Hepatocyte (in vitro differentiated cells): Measurements from ENCODE around the gene ATG13. TPM values are rescaled to one million over a fixed set of nuclear protein-coding genes. Genes with fewer than 3 reads are reported as not detected.

Experiments
- DNase-seq: peaks from one replicate; pipeline ENCODE4 v3.0.0-alpha.2; 2016; ENCODE audit warnings: low spot score
- H2AFZ ChIP-seq: fragments of 200-600 bp; sonication (generic); 2 replicates; pipeline ENCODE4 v1.6.0; 2016; ENCODE audit warnings: antibody characterized with exemption, mild to moderate bottlenecking
- H3K27ac ChIP-seq: fragments of 200-600 bp; sonication (generic); 2 replicates; pipeline ENCODE4 v1.5.1; 2016; ENCODE audit warnings: mild to moderate bottlenecking
- H3K27me3 ChIP-seq: fragments of 200-600 bp; sonication (generic); 2 replicates; pipeline ENCODE4 v1.6.1; 2016
- H3K36me3 ChIP-seq: fragments of 200-600 bp; sonication (generic); replicated peaks from 2 replicates; pipeline ENCODE4 v1.5.1; 2016; ENCODE audit warnings: low read depth; ENCODE audit not compliant: insufficient read depth
- H3K4me1 ChIP-seq: fragments of 200-600 bp; sonication (generic); 2 replicates; pipeline ENCODE4 v1.5.1; 2016; ENCODE audit warnings: mild to moderate bottlenecking, moderate library complexity; ENCODE audit not compliant: insufficient read depth
- H3K4me2 ChIP-seq: fragments of 200-600 bp; sonication (generic); 2 replicates; pipeline ENCODE4 v1.6.0; 2016
- H3K4me3 ChIP-seq: fragments of 200-600 bp; sonication (generic); 2 replicates; pipeline ENCODE4 v1.5.1; 2016; ENCODE audit warnings: mild to moderate bottlenecking
- H3K79me2 ChIP-seq: fragments of 200-600 bp; sonication (generic); 2 replicates; pipeline ENCODE4 v1.6.0; 2017; ENCODE audit warnings: mild to moderate bottlenecking
- H3K9me2 ChIP-seq: fragments of 200-600 bp; sonication (generic); replicated peaks from 2 replicates; pipeline ENCODE4 v1.6.0; 2017; ENCODE audit warnings: mild to moderate bottlenecking; ENCODE audit not compliant: insufficient read depth
- H3K9me3 ChIP-seq: fragments of 200-600 bp; sonication (generic); 2 replicates; pipeline ENCODE4 v1.5.1; 2016; ENCODE audit warnings: low read depth, mild to moderate bottlenecking
- H4K20me1 ChIP-seq: fragments of 200-600 bp; sonication (generic); 2 replicates; pipeline ENCODE4 v1.6.0; 2016; ENCODE audit warnings: mild to moderate bottlenecking; ENCODE audit not compliant: insufficient read depth, poor library complexity, severe bottlenecking
- EZH2 ChIP-seq: fragments of 200-600 bp; sonication (generic); IDR thresholded peaks from 2 replicates; pipeline ENCODE4 v1.6.1; 2016; ENCODE audit warnings: antibody characterized with exemption, mild to moderate bottlenecking, borderline replicate concordance
- EZH2phosphoT487 ChIP-seq: fragments of 200-600 bp; sonication (generic); IDR thresholded peaks from one replicate; pipeline ENCODE4 v1.6.1; 2018; ENCODE audit warnings: antibody characterized with exemption, mild to moderate bottlenecking, low read depth, moderate library complexity; ENCODE audit not compliant: unreplicated experiment, severe bottlenecking
- WGBS: methylation state at CpG from one replicate; pipeline ENCODE4 v1.1.6; 2016; ENCODE audit warnings: low lambda C conversion rate; ENCODE audit errors: missing lambda C conversion rate; 5-methylcytosine and 5-hydroxymethylcytosine counted together
- polyA plus RNA-seq: library from polyadenylated mRNA; unstranded; fragments of >200 nt; fragmentation: Nextera tagmentation; extraction: Ambion mirVana; gene quantifications from 2 replicates; pipeline ENCODE4 v1.2.1, GENCODE V29; 2016
- total RNA-seq: library from RNA; depleted of rRNA; stranded (reverse); fragments of >200 nt; gene quantifications from 2 replicates; pipeline ENCODE4 v1.2.3, GENCODE V29; 2014
- TF ChIP-seq, protein P1 (sequence below): fragments of 200-600 bp; sonication (generic); IDR thresholded peaks from 2 replicates; pipeline ENCODE4 v1.5.1; 2016; ENCODE audit warnings: antibody characterized with exemption, mild to moderate bottlenecking; ENCODE audit not compliant: poor library complexity

Gene ATG13
- total and polyA plus RNA-seq, 2 experiments from 2014 or later = 50.9 to 60.8 TPM

- Histone ChIP-seq H4K20me1 (no peaks in the 10 kb centered on the region), H3K79me2 (peaks cover 41% of the 10 kb centered on the region), H3K27me3 (no peaks in the 10 kb centered on the region), H3K4me1 (peaks cover 8% of the 10 kb centered on the region), H3K9me2 (no peaks in the 10 kb centered on the region), H3K9me3 (no peaks in the 10 kb centered on the region), H2AFZ (no peak overlapping the region), H3K4me3 (no peak overlapping the region), H3K27ac (no peak overlapping the region), H3K4me2 (no peak overlapping the region), H3K36me3 (no peaks in the 10 kb centered on the region)
- TF ChIP-seq, protein P1, sequence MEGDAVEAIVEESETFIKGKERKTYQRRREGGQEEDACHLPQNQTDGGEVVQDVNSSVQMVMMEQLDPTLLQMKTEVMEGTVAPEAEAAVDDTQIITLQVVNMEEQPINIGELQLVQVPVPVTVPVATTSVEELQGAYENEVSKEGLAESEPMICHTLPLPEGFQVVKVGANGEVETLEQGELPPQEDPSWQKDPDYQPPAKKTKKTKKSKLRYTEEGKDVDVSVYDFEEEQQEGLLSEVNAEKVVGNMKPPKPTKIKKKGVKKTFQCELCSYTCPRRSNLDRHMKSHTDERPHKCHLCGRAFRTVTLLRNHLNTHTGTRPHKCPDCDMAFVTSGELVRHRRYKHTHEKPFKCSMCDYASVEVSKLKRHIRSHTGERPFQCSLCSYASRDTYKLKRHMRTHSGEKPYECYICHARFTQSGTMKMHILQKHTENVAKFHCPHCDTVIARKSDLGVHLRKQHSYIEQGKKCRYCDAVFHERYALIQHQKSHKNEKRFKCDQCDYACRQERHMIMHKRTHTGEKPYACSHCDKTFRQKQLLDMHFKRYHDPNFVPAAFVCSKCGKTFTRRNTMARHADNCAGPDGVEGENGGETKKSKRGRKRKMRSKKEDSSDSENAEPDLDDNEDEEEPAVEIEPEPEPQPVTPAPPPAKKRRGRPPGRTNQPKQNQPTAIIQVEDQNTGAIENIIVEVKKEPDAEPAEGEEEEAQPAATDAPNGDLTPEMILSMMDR = no peak
- TF ChIP-seq EZH2phosphoT487 = no peak
- no peak for TF ChIP-seq EZH2
- 95% methylated on average over 5 of the region's 5 CpGs for WGBS
- DNase-seq = no peak
These were observed 20.2 kb downstream of the ATG13 start for GRCh38 chr11:46637546-46637945.

DNA sequence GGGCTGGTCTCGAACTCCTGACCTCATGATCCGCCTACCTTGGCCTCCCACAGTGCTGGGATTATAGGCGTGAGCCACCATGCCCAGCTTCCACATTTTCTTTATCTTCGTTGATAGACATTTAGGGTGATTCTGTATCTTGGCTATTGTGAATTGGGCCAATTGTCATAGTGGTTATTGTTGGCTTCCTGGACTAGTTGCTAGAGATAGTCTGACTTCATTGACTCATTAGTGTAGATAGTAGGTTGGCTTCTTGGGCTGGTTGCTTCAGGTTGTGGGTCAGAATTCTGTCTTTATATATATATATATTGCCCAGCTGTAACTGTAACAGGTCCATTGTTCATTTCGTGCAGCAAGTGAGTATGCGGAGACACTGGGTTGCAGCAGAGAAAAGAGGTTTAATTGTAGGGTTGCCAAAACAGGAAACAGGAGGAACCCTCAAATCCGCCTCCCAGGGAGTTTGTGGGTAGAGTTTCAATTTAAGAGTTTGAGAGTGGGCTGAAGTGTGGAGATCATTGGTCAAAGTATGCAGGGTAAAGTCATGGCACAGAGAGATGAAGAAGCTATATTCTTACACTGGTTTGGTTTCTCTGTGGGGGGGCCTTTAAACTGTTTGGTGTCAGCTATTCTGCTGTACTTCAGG, 22.0 kb downstream of the ATG13 start:
- DNase-seq = no peak
- Histone ChIP-seq H4K20me1 (no peaks in the 10 kb centered on the region), H3K79me2 (peaks cover 47% of the 10 kb centered on the region), H3K27ac (peak overlapping the region; percentile 84), H3K4me2 (peak overlapping the region; percentile 46), H3K4me1 (peaks cover 8% of the 10 kb centered on the region), H3K9me2 (no peaks in the 10 kb centered on the region), H3K27me3 (no peaks in the 10 kb centered on the region), H3K9me3 (no peaks in the 10 kb centered on the region), H3K4me3 (no peak overlapping the region), H3K36me3 (no peaks in the 10 kb centered on the region), H2AFZ (no peak overlapping the region)
- no peak for TF ChIP-seq EZH2phosphoT487
- TF ChIP-seq, protein P1 = no peak
- no peak for TF ChIP-seq EZH2
- 97% methylated on average over 7 of the region's 7 CpGs for WGBS

DNA sequence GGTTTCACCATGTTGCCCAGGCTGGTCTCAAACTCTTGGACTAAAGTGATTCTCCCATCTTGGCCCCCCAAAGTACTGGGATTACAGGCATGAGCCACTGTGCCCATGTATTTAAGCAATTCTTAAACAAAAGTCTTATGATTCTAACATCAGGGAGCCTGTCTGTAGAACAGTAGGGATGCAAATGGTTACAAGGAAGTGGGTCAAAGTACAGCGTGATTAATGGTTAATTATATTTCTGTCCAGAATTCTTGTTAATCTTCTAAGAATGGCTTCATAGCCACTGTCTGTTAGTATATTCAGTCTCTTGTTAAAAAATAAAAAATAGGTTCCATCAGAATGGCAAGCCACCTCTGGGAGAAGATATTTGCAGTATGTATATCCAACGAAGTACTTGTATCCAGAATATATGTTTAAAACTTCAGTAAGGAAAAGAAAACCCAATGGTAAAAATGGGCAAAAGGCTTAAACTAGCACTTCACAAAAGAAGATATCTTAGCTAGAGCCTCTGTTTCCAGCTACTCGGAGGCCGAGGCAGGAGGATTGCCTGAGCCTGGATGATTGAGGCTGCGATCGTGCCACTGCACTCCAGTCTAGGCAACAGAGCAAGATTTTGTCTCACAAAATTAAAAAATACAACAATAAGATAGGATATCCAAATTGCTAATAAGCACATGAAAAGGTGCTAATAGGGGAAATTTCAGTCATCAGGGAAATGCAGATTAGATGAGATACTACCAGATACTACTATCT, 22.9 kb downstream of the ATG13 start:
- no peaks in the 10 kb centered on the region for H3K9me3 ChIP-seq
- H3K79me2 ChIP-seq = peaks cover 43% of the 10 kb centered on the region
- TF ChIP-seq EZH2phosphoT487 = no peak
- TF ChIP-seq, protein P1 = no peak
- TF ChIP-seq EZH2 = no peak
- H3K4me2 ChIP-seq = peak overlapping the region; percentile 46
- no peaks in the 10 kb centered on the region for H4K20me1 ChIP-seq
- 92% methylated on average over 6 of the region's 6 CpGs for WGBS
- no peaks in the 10 kb centered on the region for H3K9me2 ChIP-seq
- no peaks in the 10 kb centered on the region for H3K27me3 ChIP-seq
- H2AFZ ChIP-seq = no peak overlapping the region
- H3K27ac ChIP-seq = peak overlapping the region; percentile 84
- DNase-seq = peak; percentile 23
- peaks cover 8% of the 10 kb centered on the region for H3K4me1 ChIP-seq
- no peak overlapping the region for H3K4me3 ChIP-seq
- no peaks in the 10 kb centered on the region for H3K36me3 ChIP-seq
